ENCODE results near the gene HEATR5A. TPM values are rescaled to one million over a fixed set of nuclear protein-coding genes. Genes with fewer than 3 reads are reported as not detected.

HEATR5A gene
- total and polyA plus RNA-seq, 2 donors (not counting 1 experiment from before 2014, with no cell fraction given), result 4.8 to 22.1 TPM

- intact Hi-C loops (cut with micrococcal nuclease), result no loop called here
- H3K4me1 Mint-ChIP-seq, result no peaks in the 10 kb centered on the region
- Histone ChIP-seq H3K36me3 (replicated peaks in 1 of 2; ENCODE audit: control extremely low read depth in 1 of 2, control insufficient read depth in 1 of 2, extremely low read depth in 1 of 2, insufficient read depth in 2 of 2, low read length in 1 of 2) (peaks cover 10 to 17% of the 10 kb centered on the region in 2 experiments), H3K9ac (ENCODE audit: low read length) (no peak overlapping the region), H3K27ac (ENCODE audit: low read length in 2 of 2) (no peak overlapping the region), H3K27me3 (replicated peaks in 1 of 4; ENCODE audit: control extremely low read depth in 1 of 4, control insufficient read depth in 3 of 4, insufficient read depth in 4 of 4, low read length in 3 of 4) (no peaks in the 10 kb centered on the region), H3K9me3 (ENCODE audit: control extremely low read depth in 1 of 3, control insufficient read depth in 2 of 3, insufficient read depth in 1 of 3, low read length in 2 of 3) (no peaks in the 10 kb centered on the region), H2AFZ (ENCODE audit: insufficient read depth, low read depth, low read length, poor library complexity, severe bottlenecking) (no peak overlapping the region), H4K20me1 (ENCODE audit: control insufficient read depth, insufficient read depth, low read length, poor library complexity, severe bottlenecking) (no peaks in the 10 kb centered on the region), H3K4me2 (replicated peaks; ENCODE audit: low read depth, low read length, poor library complexity, severe bottlenecking) (no peak overlapping the region), H3K4me3 (ENCODE audit: control extremely low read depth in 1 of 5, extremely low read depth in 1 of 5, insufficient read depth in 1 of 5, low read depth in 2 of 5, low read length in 4 of 5) (no peak overlapping the region), H3K4me1 (ENCODE audit: control insufficient read depth in 2 of 2, insufficient read depth in 2 of 2, low read length in 2 of 2) (no peaks in the 10 kb centered on the region), H3K79me2 (ENCODE audit: control insufficient read depth, insufficient read depth, low read length) (no peaks in the 10 kb centered on the region)
- no peak for ATAC-seq (ENCODE audit: low read depth)
- WGBS (ENCODE audit: insufficient coverage), result 100% methylated on average over 2 of the region's 4 CpGs
- no peaks in the 10 kb centered on the region for H3K9me3 Mint-ChIP-seq (ENCODE audit: insufficient read depth)
- no peaks in the 10 kb centered on the region for H3K27me3 Mint-ChIP-seq
- H3K27ac Mint-ChIP-seq, result no peak overlapping the region
- ChIA-PET CTCF (interaction anchor here (1.0 kb wide), 1 partner anchor 25 kb away, joined by 3 read pairs; the partner anchor contains the start of gene HEATR5A), POLR2A (no interaction called here)
- no peak overlapping the region for H3K4me3 Mint-ChIP-seq
- TF ChIP-seq EZH2 (IDR thresholded peaks at IDR 0.05; ENCODE audit: borderline replicate concordance, insufficient read depth, low read depth, low read length, poor library complexity, severe bottlenecking), result no peak
- TF ChIP-seq CTCF (IDR thresholded peaks at IDR 0.05), result no peak
- no peak for DNase-seq
These were observed 24.7 kb downstream of the HEATR5A start for GRCh38 chr14:31395572-31396205.

- Histone ChIP-seq H4K20me1 (ENCODE audit: control insufficient read depth, insufficient read depth, low read length, poor library complexity, severe bottlenecking) (no peaks in the 10 kb centered on the region), H3K27ac (ENCODE audit: low read length in 2 of 2) (no peak overlapping the region), H3K79me2 (ENCODE audit: control insufficient read depth, insufficient read depth, low read length) (no peaks in the 10 kb centered on the region), H2AFZ (ENCODE audit: insufficient read depth, low read depth, low read length, poor library complexity, severe bottlenecking) (no peak overlapping the region), H3K9me3 (ENCODE audit: control extremely low read depth in 1 of 3, control insufficient read depth in 2 of 3, insufficient read depth in 1 of 3, low read length in 2 of 3) (no peaks in the 10 kb centered on the region), H3K36me3 (replicated peaks in 1 of 2; ENCODE audit: control extremely low read depth in 1 of 2, control insufficient read depth in 1 of 2, extremely low read depth in 1 of 2, insufficient read depth in 2 of 2, low read length in 1 of 2) (peaks cover 9 to 17% of the 10 kb centered on the region in 2 experiments), H3K4me2 (replicated peaks; ENCODE audit: low read depth, low read length, poor library complexity, severe bottlenecking) (no peak overlapping the region), H3K9ac (ENCODE audit: low read length) (no peak overlapping the region), H3K27me3 (replicated peaks in 1 of 4; ENCODE audit: control extremely low read depth in 1 of 4, control insufficient read depth in 3 of 4, insufficient read depth in 4 of 4, low read length in 3 of 4) (no peaks in the 10 kb centered on the region), H3K4me1 (ENCODE audit: control insufficient read depth in 2 of 2, insufficient read depth in 2 of 2, low read length in 2 of 2) (no peaks in the 10 kb centered on the region), H3K4me3 (ENCODE audit: control extremely low read depth in 1 of 5, extremely low read depth in 1 of 5, insufficient read depth in 1 of 5, low read depth in 2 of 5, low read length in 4 of 5) (no peak overlapping the region)
- H3K4me3 Mint-ChIP-seq, result no peak overlapping the region
- H3K4me1 Mint-ChIP-seq, result no peaks in the 10 kb centered on the region
- no peaks in the 10 kb centered on the region for H3K9me3 Mint-ChIP-seq (ENCODE audit: insufficient read depth)
- no peak overlapping the region for H3K27ac Mint-ChIP-seq
- intact Hi-C loops (cut with micrococcal nuclease), result no loop called here
- ATAC-seq (ENCODE audit: low read depth) (no peak), DNase-seq (no peak)
- WGBS (ENCODE audit: insufficient coverage), result 100% methylated on average over 1 of the region's 3 CpGs
- no peak for TF ChIP-seq EZH2 (IDR thresholded peaks at IDR 0.05; ENCODE audit: borderline replicate concordance, insufficient read depth, low read depth, low read length, poor library complexity, severe bottlenecking)
- no peak for TF ChIP-seq CTCF (IDR thresholded peaks at IDR 0.05)
- ChIA-PET POLR2A (no interaction called here), CTCF (interaction anchor here (1.0 kb wide), 1 partner anchor 25 kb away, joined by 3 read pairs; the partner anchor contains the start of gene HEATR5A)
- H3K27me3 Mint-ChIP-seq, result no peaks in the 10 kb centered on the region
These were observed 25.2 kb downstream of the HEATR5A start for GRCh38 chr14:31395119-31395518.
